ENCODE measurements around the gene TCN2. TPM values are rescaled to one million over a fixed set of nuclear protein-coding genes. Genes with fewer than 3 reads are reported as not detected.

The TCN2 gene
- polyA plus RNA-seq, 4 donors, result 8.7 to 52.5 (median 16.2) TPM

DNA sequence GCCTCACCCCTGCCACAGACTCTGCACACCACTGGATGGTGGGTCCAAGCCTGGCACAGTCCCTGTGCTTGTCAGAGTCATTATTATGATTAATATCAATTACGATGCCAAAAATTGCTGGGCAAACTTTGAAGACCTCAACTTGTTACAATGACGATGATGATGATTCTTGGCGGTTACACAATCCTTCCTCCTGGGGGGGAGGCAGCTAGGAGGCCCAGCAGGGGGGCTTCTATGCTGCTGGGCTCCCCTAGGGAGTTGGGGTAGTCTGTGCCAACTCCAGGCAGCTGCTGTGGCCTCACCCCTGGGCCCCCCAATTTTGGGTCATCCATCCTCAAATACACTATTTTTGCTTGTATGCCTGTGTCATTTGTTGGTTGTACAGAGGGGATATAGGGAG, 40.6 kb downstream of the TCN2 start:
- H3K9me3 ChIP-seq (ENCODE audit: control insufficient read depth in 2 of 2, insufficient read depth in 1 of 2, low read depth in 1 of 2, low read length in 1 of 2), result no peaks in the 10 kb centered on the region
- no peak overlapping the region for H3K27ac ChIP-seq (ENCODE audit: low read depth in 1 of 3, low read length in 2 of 3)
- DNase-seq (no peak), FAIRE-seq (no peak)
- H3K36me3 ChIP-seq (ENCODE audit: control insufficient read depth in 3 of 3, insufficient read depth in 2 of 3, low read depth in 1 of 3, low read length in 3 of 3), result no peaks in the 10 kb centered on the region
- no peak overlapping the region for H3K4me3 ChIP-seq (ENCODE audit: low read depth in 1 of 3, low read length in 3 of 3)
- H3K27me3 ChIP-seq (ENCODE audit: control insufficient read depth in 3 of 3, insufficient read depth in 3 of 3, low read length in 3 of 3), result no peaks in the 10 kb centered on the region
- WGBS, 3 donors, result 88 to 92% (median 88%) methylated on average over 3 of the region's 3 CpGs
- H3K4me1 ChIP-seq (ENCODE audit: control insufficient read depth in 3 of 3, insufficient read depth in 2 of 3, low read depth in 1 of 3, low read length in 2 of 3), result no peaks in the 10 kb centered on the region

- no peaks in the 10 kb centered on the region for H3K36me3 ChIP-seq (ENCODE audit: control insufficient read depth in 3 of 3, insufficient read depth in 2 of 3, low read depth in 1 of 3, low read length in 3 of 3)
- H3K9me3 ChIP-seq (ENCODE audit: control insufficient read depth in 2 of 2, insufficient read depth in 1 of 2, low read depth in 1 of 2, low read length in 1 of 2), result no peaks in the 10 kb centered on the region
- no peak overlapping the region for H3K4me3 ChIP-seq (ENCODE audit: low read depth in 1 of 3, low read length in 3 of 3)
- H3K27me3 ChIP-seq (ENCODE audit: control insufficient read depth in 3 of 3, insufficient read depth in 3 of 3, low read length in 3 of 3), result no peaks in the 10 kb centered on the region
- WGBS, 3 donors, result 54 to 83% (median 67%) methylated on average over 3 of the region's 3 CpGs
- FAIRE-seq, result no peak
- H3K4me1 ChIP-seq (ENCODE audit: control insufficient read depth in 3 of 3, insufficient read depth in 2 of 3, low read depth in 1 of 3, low read length in 2 of 3), result peaks cover 0 to 2% (median 0%) of the 10 kb centered on the region in 3 donors
- H3K27ac ChIP-seq (ENCODE audit: low read depth in 1 of 3, low read length in 2 of 3), result no peak overlapping the region
- peak in 1 of 2 donors; percentile 19 for DNase-seq
These were observed 41.9 kb downstream of the TCN2 start for GRCh38 chr22:30648825-30649224.

GRCh38 chr22:30649430-30650007, 42.5 kb downstream of the TCN2 start:
- no peaks in the 10 kb centered on the region for H3K9me3 ChIP-seq (ENCODE audit: control insufficient read depth in 2 of 2, insufficient read depth in 1 of 2, low read depth in 1 of 2, low read length in 1 of 2)
- H3K27ac ChIP-seq (ENCODE audit: low read depth in 1 of 3, low read length in 2 of 3), result no peak overlapping the region
- H3K36me3 ChIP-seq (ENCODE audit: control insufficient read depth in 3 of 3, insufficient read depth in 2 of 3, low read depth in 1 of 3, low read length in 3 of 3), result peaks cover 0 to 5% (median 0%) of the 10 kb centered on the region in 3 donors
- DNase-seq (peak; percentile 37 to 79), FAIRE-seq (no peak)
- WGBS, 3 donors, result 9 to 38% (median 33%) methylated on average over 7 of the region's 7 CpGs
- peaks cover 0 to 2% (median 0%) of the 10 kb centered on the region in 3 donors for H3K4me1 ChIP-seq (ENCODE audit: control insufficient read depth in 3 of 3, insufficient read depth in 2 of 3, low read depth in 1 of 3, low read length in 2 of 3)
- no peaks in the 10 kb centered on the region for H3K27me3 ChIP-seq (ENCODE audit: control insufficient read depth in 3 of 3, insufficient read depth in 3 of 3, low read length in 3 of 3)
- no peak overlapping the region for H3K4me3 ChIP-seq (ENCODE audit: low read depth in 1 of 3, low read length in 3 of 3)

GRCh38 chr22:30650508-30651116, 43.6 kb downstream of the TCN2 start:
- DNase-seq (peak; percentile 17 to 42), FAIRE-seq (no peak)
- no peaks in the 10 kb centered on the region for H3K27me3 ChIP-seq (ENCODE audit: control insufficient read depth in 3 of 3, insufficient read depth in 3 of 3, low read length in 3 of 3)
- H3K4me3 ChIP-seq (ENCODE audit: low read depth in 1 of 3, low read length in 3 of 3), result no peak overlapping the region
- no peaks in the 10 kb centered on the region for H3K9me3 ChIP-seq (ENCODE audit: control insufficient read depth in 2 of 2, insufficient read depth in 1 of 2, low read depth in 1 of 2, low read length in 1 of 2)
- H3K4me1 ChIP-seq (ENCODE audit: control insufficient read depth in 3 of 3, insufficient read depth in 2 of 3, low read depth in 1 of 3, low read length in 2 of 3), result peaks cover 0 to 2% (median 0%) of the 10 kb centered on the region in 3 donors
- no peak overlapping the region for H3K27ac ChIP-seq (ENCODE audit: low read depth in 1 of 3, low read length in 2 of 3)
- WGBS, 3 donors, result 45 to 51% (median 51%) methylated on average over 5 of the region's 5 CpGs
- peaks cover 0 to 11% (median 0%) of the 10 kb centered on the region in 3 donors for H3K36me3 ChIP-seq (ENCODE audit: control insufficient read depth in 3 of 3, insufficient read depth in 2 of 3, low read depth in 1 of 3, low read length in 3 of 3)

GRCh38 chr22:30652852-30653251, 45.9 kb downstream of the TCN2 start:
- FAIRE-seq (no peak), DNase-seq (no peak)
- no peaks in the 10 kb centered on the region for H3K27me3 ChIP-seq (ENCODE audit: control insufficient read depth in 3 of 3, insufficient read depth in 3 of 3, low read length in 3 of 3)
- H3K27ac ChIP-seq (ENCODE audit: low read depth in 1 of 3, low read length in 2 of 3), result no peak overlapping the region
- 58 to 82% (median 63%) methylated on average over 2 of the region's 2 CpGs for WGBS, 3 donors
- no peaks in the 10 kb centered on the region for H3K9me3 ChIP-seq (ENCODE audit: control insufficient read depth in 2 of 2, insufficient read depth in 1 of 2, low read depth in 1 of 2, low read length in 1 of 2)
- H3K4me3 ChIP-seq (ENCODE audit: low read depth in 1 of 3, low read length in 3 of 3), result no peak overlapping the region
- H3K36me3 ChIP-seq (ENCODE audit: control insufficient read depth in 3 of 3, insufficient read depth in 2 of 3, low read depth in 1 of 3, low read length in 3 of 3), result peaks cover 0 to 11% (median 0%) of the 10 kb centered on the region in 3 donors
- peaks cover 0 to 2% (median 0%) of the 10 kb centered on the region in 3 donors for H3K4me1 ChIP-seq (ENCODE audit: control insufficient read depth in 3 of 3, insufficient read depth in 2 of 3, low read depth in 1 of 3, low read length in 2 of 3)

DNA sequence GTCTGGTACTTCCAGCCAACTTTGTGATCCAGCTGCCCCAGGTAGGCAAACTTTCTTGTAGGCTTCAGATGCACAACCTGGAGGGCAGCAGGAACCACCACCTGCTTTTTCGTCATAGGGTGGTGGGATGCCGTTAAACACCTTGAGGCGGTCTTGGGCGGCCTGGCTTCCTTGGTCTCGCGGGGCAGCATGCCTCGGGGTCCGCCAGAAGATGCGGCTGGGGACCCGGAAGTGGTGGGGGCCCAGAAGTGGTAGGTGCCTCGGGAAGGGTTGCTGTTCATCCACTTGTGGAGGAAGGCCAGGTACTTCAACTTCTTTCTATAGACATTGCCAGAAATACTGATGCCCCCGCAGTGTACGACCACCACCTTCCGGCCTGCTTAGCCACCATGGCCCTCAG, 47.4 kb downstream of the TCN2 start:
- Histone ChIP-seq H3K27ac (ENCODE audit: low read depth in 1 of 3, low read length in 2 of 3) (no peak overlapping the region), H3K36me3 (ENCODE audit: control insufficient read depth in 3 of 3, insufficient read depth in 2 of 3, low read depth in 1 of 3, low read length in 3 of 3) (peaks cover 0 to 14% (median 0%) of the 10 kb centered on the region in 3 donors), H3K27me3 (ENCODE audit: control insufficient read depth in 3 of 3, insufficient read depth in 3 of 3, low read length in 3 of 3) (no peaks in the 10 kb centered on the region), H3K9me3 (ENCODE audit: control insufficient read depth in 2 of 2, insufficient read depth in 1 of 2, low read depth in 1 of 2, low read length in 1 of 2) (no peaks in the 10 kb centered on the region), H3K4me3 (ENCODE audit: low read depth in 1 of 3, low read length in 3 of 3) (no peak overlapping the region), H3K4me1 (ENCODE audit: control insufficient read depth in 3 of 3, insufficient read depth in 2 of 3, low read depth in 1 of 3, low read length in 2 of 3) (peaks cover 0 to 2% (median 0%) of the 10 kb centered on the region in 3 donors)
- WGBS, 3 donors, result 95 to 98% (median 97%) methylated on average over 14 of the region's 14 CpGs
- no peak for FAIRE-seq
- DNase-seq, result no peak

DNA sequence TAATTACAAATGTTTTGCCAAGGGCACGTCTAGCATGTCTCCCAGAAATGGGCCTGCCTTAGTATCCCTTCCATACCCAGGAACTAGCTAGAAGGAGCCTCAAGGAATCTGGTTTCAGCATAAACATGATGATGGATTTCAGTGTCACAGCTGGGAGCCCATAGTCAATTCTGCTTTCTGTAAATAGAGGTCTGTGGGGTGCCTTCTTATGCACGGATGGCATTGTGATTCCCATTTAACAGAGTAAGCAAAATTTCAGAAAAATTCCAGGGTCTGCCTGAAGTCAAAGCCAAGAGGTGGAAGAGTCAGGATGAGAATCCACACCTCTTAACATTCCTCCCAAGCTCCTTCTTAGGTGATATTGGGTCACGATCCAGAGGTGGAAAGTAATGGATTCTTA, 48.6 kb downstream of the TCN2 start:
- no peak overlapping the region for H3K27ac ChIP-seq (ENCODE audit: low read depth in 1 of 3, low read length in 2 of 3)
- FAIRE-seq (no peak), DNase-seq (no peak)
- H3K4me1 ChIP-seq (ENCODE audit: control insufficient read depth in 3 of 3, insufficient read depth in 2 of 3, low read depth in 1 of 3, low read length in 2 of 3), result peaks cover 0 to 2% (median 0%) of the 10 kb centered on the region in 3 donors
- H3K36me3 ChIP-seq (ENCODE audit: control insufficient read depth in 3 of 3, insufficient read depth in 2 of 3, low read depth in 1 of 3, low read length in 3 of 3), result peaks cover 0 to 15% (median 0%) of the 10 kb centered on the region in 3 donors
- H3K9me3 ChIP-seq (ENCODE audit: control insufficient read depth in 2 of 2, insufficient read depth in 1 of 2, low read depth in 1 of 2, low read length in 1 of 2), result no peaks in the 10 kb centered on the region
- no peaks in the 10 kb centered on the region for H3K27me3 ChIP-seq (ENCODE audit: control insufficient read depth in 3 of 3, insufficient read depth in 3 of 3, low read length in 3 of 3)
- 76 to 85% (median 82%) methylated on average over 3 of the region's 3 CpGs for WGBS, 3 donors
- H3K4me3 ChIP-seq (ENCODE audit: low read depth in 1 of 3, low read length in 3 of 3), result no peak overlapping the region

DNA sequence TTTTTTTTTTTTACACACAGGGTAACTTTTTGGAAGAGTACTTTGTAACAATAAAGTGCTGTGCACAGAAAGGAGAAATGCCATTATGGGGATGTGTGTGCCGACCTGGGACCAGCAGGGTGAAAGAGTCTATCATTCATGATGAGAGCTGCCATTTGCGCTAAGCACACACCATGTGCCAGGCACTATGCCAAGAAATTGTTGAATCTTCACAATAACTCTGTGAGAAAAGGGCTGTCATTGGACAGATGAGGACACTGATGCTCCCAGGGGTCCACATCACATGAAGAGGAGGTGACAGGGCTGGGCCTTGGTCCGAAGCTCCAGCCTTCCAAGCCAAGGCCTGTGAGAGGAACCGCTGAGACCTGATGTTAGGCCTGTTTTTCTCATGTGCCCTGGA, 55.1 kb downstream of the TCN2 start:
- no peaks in the 10 kb centered on the region for H3K27me3 ChIP-seq (ENCODE audit: control insufficient read depth in 3 of 3, insufficient read depth in 3 of 3, low read length in 3 of 3)
- H3K36me3 ChIP-seq (ENCODE audit: control insufficient read depth in 3 of 3, insufficient read depth in 2 of 3, low read depth in 1 of 3, low read length in 3 of 3), result peaks cover 4 to 38% (median 5%) of the 10 kb centered on the region in 3 donors
- H3K4me3 ChIP-seq (ENCODE audit: low read depth in 1 of 3, low read length in 3 of 3), result no peak overlapping the region
- WGBS, 3 donors, result 79 to 86% (median 84%) methylated on average over 4 of the region's 4 CpGs
- H3K4me1 ChIP-seq (ENCODE audit: control insufficient read depth in 3 of 3, insufficient read depth in 2 of 3, low read depth in 1 of 3, low read length in 2 of 3), result peaks cover 0 to 15% (median 5%) of the 10 kb centered on the region in 3 donors
- no peak overlapping the region for H3K27ac ChIP-seq (ENCODE audit: low read depth in 1 of 3, low read length in 2 of 3)
- no peak for FAIRE-seq
- H3K9me3 ChIP-seq (ENCODE audit: control insufficient read depth in 2 of 2, insufficient read depth in 1 of 2, low read depth in 1 of 2, low read length in 1 of 2), result no peaks in the 10 kb centered on the region
- no peak for DNase-seq
